Kidney (tissue), 14 donors: Measurements from ENCODE around the gene AACS. TPM values are rescaled to one million over a fixed set of nuclear protein-coding genes. Genes with fewer than 3 reads are reported as not detected.
A peak's percentile ranks its signal among the peaks of the same experiment; 100 is the strongest.

Experiments used
- DNase-seq, 5 donors: peaks; one replicate each; pipeline ENCODE4 v3.0.0-alpha.2; 2013 to 2020
- FAIRE-seq: peaks from 2 replicates; lab custom pipeline; 2012; peaks lifted over from hg19 to GRCh38; lab: Jason Lieb, UNC
- H3K27ac ChIP-seq, 2 donors: one replicate each; pipeline ENCODE4 v1.7.0; 2013; ENCODE audit warnings: low read depth in 2 of 2, low read length in 2 of 2, inconsistent platforms in 1 of 2
- H3K27me3 ChIP-seq: one replicate; pipeline ENCODE4 v1.7.1; 2013; ENCODE audit warnings: low read length, inconsistent platforms; ENCODE audit not compliant: control insufficient read depth, insufficient read depth
- H3K36me3 ChIP-seq, 3 donors: one replicate each; pipeline versions ENCODE4 v1.7.0 to v1.7.1; 2013; ENCODE audit warnings: low read length in 3 of 3, control low read depth in 1 of 3, inconsistent platforms in 1 of 3; ENCODE audit not compliant: insufficient read depth in 3 of 3, control insufficient read depth in 2 of 3
- H3K4me1 ChIP-seq, 3 donors: one replicate each; pipeline versions ENCODE4 v1.7.0 to v1.7.1; 2013; ENCODE audit warnings: low read length in 3 of 3, inconsistent platforms in 1 of 3, low read depth in 1 of 3; ENCODE audit not compliant: control insufficient read depth in 2 of 3, insufficient read depth in 2 of 3
- H3K4me3 ChIP-seq, 3 donors: one replicate each; pipeline versions ENCODE4 v1.7.0 to v1.8.1; 2013; ENCODE audit warnings: low read length in 3 of 3, control low read depth in 1 of 3, inconsistent platforms in 1 of 3
- H3K9ac ChIP-seq, 3 donors: one replicate each; pipeline versions ENCODE4 v1.7.0 to v1.7.1; 2013; ENCODE audit warnings: low read length in 3 of 3, control low read depth in 1 of 3, inconsistent platforms in 1 of 3
- H3K9me3 ChIP-seq, 3 donors: one replicate each; pipeline versions ENCODE4 v1.7.0 to v1.7.1; 2013; ENCODE audit warnings: low read length in 3 of 3, control low read depth in 1 of 3, inconsistent platforms in 1 of 3; ENCODE audit not compliant: control insufficient read depth in 2 of 3, insufficient read depth in 1 of 3
- intact Hi-C: fragments of 100-400 bp; cut with DNase I; formaldehyde crosslinking; loops from one replicate; pipeline ENCODE4 v1.11.1; 2022
- polyA plus RNA-seq: library from polyadenylated mRNA; stranded (reverse); fragments of 350-450 nt; fragmentation: Illumina TruSeq; extraction: RNeasy Lipid Tissue Mini Kit (QIAGEN cat#74804); gene quantifications from one replicate; pipeline ENCODE4 v1.2.3, GENCODE V29; 2014; ENCODE audit warnings: low read depth, low replicate concordance; ENCODE audit not compliant: insufficient read depth
- total RNA-seq: library from RNA; stranded (reverse); fragmentation: NEBNext Ultra II Directional; extraction: Animal tissue kit (Norgen Biotek cat#: 25700); gene quantifications from one replicate; pipeline ENCODE4 v1.2.1, GENCODE V29; 2021
- TF ChIP-seq, protein P1 (sequence below): IDR thresholded peaks from 3 replicates; pipeline ENCODE4 v1.5.1; 2012; ENCODE audit warnings: mild to moderate bottlenecking, moderate library complexity, borderline replicate concordance; ENCODE audit not compliant: insufficient read depth; ENCODE audit errors: extremely low read depth
- donor health status: control.
- donor health status: control.
- donor health status: control.
- donor health status: control.
- donor health status: control.
- donor health status: DM: yes; HTN: yes; CAD: no.
- donor health status: Normal renal cell carcinoma (clear cell type).

The AACS gene
- total and polyA plus RNA-seq, 2 donors from 2014 or later, result 20.9 TPM

DNA sequence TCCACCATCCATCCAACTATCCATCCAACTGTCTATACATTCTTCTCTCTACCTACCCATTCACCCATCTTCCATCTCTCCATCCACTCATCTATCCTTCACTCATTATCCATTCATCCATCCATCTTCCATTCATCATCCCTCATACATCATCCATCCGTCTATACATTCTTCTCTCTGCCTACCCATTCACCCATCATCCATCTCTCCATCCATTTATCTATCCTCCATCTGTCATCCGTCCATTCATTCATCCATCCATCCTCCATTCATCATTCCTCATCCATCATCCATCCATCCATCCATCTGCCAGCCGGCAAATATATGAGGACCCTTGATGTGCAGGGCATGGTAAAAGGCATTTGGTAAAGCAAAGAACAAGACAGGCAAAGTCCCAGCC is 25.2 kb downstream of the AACS start:
- Histone ChIP-seq H3K27ac (no peak overlapping the region), H3K36me3 (peaks cover 0 to 5% (median 4%) of the 10 kb centered on the region in 3 donors), H3K4me1 (peaks cover 0 to 6% (median 0%) of the 10 kb centered on the region in 3 donors), H3K9me3 (no peaks in the 10 kb centered on the region), H3K4me3 (no peak overlapping the region), H3K9ac (no peak overlapping the region), H3K27me3 (no peaks in the 10 kb centered on the region)
- TF ChIP-seq, protein P1, sequence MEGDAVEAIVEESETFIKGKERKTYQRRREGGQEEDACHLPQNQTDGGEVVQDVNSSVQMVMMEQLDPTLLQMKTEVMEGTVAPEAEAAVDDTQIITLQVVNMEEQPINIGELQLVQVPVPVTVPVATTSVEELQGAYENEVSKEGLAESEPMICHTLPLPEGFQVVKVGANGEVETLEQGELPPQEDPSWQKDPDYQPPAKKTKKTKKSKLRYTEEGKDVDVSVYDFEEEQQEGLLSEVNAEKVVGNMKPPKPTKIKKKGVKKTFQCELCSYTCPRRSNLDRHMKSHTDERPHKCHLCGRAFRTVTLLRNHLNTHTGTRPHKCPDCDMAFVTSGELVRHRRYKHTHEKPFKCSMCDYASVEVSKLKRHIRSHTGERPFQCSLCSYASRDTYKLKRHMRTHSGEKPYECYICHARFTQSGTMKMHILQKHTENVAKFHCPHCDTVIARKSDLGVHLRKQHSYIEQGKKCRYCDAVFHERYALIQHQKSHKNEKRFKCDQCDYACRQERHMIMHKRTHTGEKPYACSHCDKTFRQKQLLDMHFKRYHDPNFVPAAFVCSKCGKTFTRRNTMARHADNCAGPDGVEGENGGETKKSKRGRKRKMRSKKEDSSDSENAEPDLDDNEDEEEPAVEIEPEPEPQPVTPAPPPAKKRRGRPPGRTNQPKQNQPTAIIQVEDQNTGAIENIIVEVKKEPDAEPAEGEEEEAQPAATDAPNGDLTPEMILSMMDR, result no peak
- no peak for FAIRE-seq
- intact Hi-C loops, result no loop called here
- DNase-seq, result no peak

DNA sequence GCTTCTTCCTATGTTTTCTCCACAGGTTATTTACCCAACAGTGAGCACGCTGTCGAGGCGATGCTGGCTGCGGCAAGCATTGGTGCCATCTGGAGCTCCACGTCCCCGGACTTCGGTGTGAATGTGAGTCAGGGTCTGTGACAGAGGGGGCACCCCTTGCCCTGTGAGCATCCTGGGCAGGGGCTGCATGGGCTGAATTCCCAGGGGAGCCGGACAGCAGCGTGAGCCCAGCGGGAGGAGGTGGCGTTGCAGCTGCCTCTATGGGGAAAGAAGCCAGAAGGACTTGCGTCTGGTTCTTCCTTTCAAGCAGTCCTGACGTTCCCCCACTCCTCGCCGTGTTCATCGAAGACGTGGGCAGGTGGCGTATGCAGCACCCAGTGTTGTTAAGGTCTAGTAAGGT is 26.2 kb downstream of the AACS start:
- no peaks in the 10 kb centered on the region for H3K27me3 ChIP-seq
- H3K4me3 ChIP-seq, result no peak overlapping the region
- no peak for DNase-seq
- H3K4me1 ChIP-seq, result peaks cover 0 to 6% (median 0%) of the 10 kb centered on the region in 3 donors
- no peak overlapping the region for H3K27ac ChIP-seq
- H3K9ac ChIP-seq, result no peak overlapping the region
- TF ChIP-seq, protein P1, result no peak
- H3K36me3 ChIP-seq, result peaks cover 0 to 4% (median 4%) of the 10 kb centered on the region in 3 donors
- no peak for FAIRE-seq
- H3K9me3 ChIP-seq, result no peaks in the 10 kb centered on the region
- intact Hi-C loops, result no loop called here

DNA sequence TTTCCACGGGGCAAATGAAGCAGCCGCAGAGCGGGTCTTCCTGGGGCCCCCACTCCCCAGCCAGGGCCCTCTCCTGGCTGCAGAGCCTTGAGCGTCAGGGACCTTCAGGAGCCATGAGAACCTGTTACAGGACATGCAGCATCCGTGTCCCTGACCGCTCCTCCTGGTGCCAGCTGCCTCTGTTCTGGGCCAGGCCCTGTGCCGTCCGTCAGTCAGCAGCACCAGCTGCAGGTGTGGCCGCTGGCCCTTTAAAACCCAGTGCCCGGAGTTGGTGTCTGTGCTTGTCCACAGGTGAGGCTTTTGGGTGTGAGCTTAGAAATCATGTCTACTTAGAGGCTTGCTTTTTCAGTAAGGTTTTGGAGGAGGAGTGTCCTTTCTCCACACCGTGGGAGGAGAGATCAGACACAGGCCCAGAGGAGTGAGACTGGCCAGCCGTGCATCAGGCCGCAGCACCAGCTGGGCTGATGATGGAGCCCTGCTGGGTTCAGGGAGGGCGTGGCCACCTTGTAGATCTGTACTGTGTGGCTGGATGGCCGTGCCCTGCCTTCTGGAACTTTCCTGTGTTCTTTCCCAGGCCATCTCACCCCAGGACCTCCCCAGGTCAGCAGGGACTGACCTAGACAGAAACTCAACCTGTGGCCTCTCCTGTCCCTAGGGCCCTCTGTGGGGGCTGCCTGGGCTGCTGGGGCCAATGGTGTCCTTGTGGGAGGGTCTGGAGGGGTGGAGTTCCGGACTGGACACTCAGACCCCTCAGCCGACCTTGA is 27.1 kb downstream of the AACS start:
- DNase-seq, result peak in 2 of 5 donors; percentile 16 to 21
- intact Hi-C loops, result no loop called here
- H3K9me3 ChIP-seq, result no peaks in the 10 kb centered on the region
- TF ChIP-seq, protein P1, result no peak
- peaks cover 0 to 6% (median 0%) of the 10 kb centered on the region in 3 donors for H3K4me1 ChIP-seq
- no peak overlapping the region for H3K9ac ChIP-seq
- no peaks in the 10 kb centered on the region for H3K27me3 ChIP-seq
- no peak overlapping the region for H3K4me3 ChIP-seq
- no peak for FAIRE-seq
- no peak overlapping the region for H3K27ac ChIP-seq
- H3K36me3 ChIP-seq, result peaks cover 0 to 4% (median 4%) of the 10 kb centered on the region in 3 donors
